MM.1S (cell line): ENCODE results near the gene RECQL5.

ENCODE experiments used
- DNase-seq: peaks from one replicate; pipeline ENCODE4 v3.0.0-alpha.2; 2015
- H2AFZ ChIP-seq: fragments of 300-600 bp; sonication (generic); 2 replicates; pipeline ENCODE4 v1.6.0; 2016; ENCODE audit warnings: antibody characterized with exemption, low read length
- H3F3A ChIP-seq: fragments of 300-600 bp; sonication (generic); 2 replicates; pipeline ENCODE4 v1.6.1; 2016; ENCODE audit warnings: mild to moderate bottlenecking, antibody characterized with exemption, low read length, moderate library complexity, mixed read lengths; ENCODE audit not compliant: insufficient read depth
- H3K27ac ChIP-seq: fragments of 300-600 bp; sonication (generic); 2 replicates; pipeline ENCODE4 v1.5.1; 2016; ENCODE audit warnings: mild to moderate bottlenecking, low read length
- H3K27me3 ChIP-seq: fragments of 300-600 bp; sonication (generic); replicated peaks from 2 replicates; pipeline ENCODE4 v1.6.0; 2016; ENCODE audit warnings: low read length; ENCODE audit not compliant: insufficient read depth
- H3K36me3 ChIP-seq: fragments of 300-600 bp; sonication (generic); replicated peaks from 2 replicates; pipeline ENCODE4 v1.6.1; 2016; ENCODE audit warnings: mild to moderate bottlenecking, low read length, mixed read lengths; ENCODE audit not compliant: insufficient read depth
- H3K4me1 ChIP-seq: fragments of 300-600 bp; sonication (generic); 2 replicates; pipeline ENCODE4 v1.6.1; 2016; ENCODE audit warnings: low read length, mixed read lengths
- H3K4me2 ChIP-seq: fragments of 300-600 bp; sonication (generic); 2 replicates; pipeline ENCODE4 v1.6.0; 2016; ENCODE audit warnings: low read depth, low read length
- H3K4me3 ChIP-seq: fragments of 300-600 bp; sonication (generic); 2 replicates; pipeline ENCODE4 v1.5.1; 2016; ENCODE audit warnings: low read length, mixed read lengths
- H3K79me2 ChIP-seq: fragments of 300-600 bp; sonication (generic); 2 replicates; pipeline ENCODE4 v1.6.1; 2016; ENCODE audit warnings: mixed run types, low read length, mixed read lengths
- H3K9ac ChIP-seq: fragments of 300-600 bp; sonication (generic); 2 replicates; pipeline ENCODE4 v1.6.1; 2016; ENCODE audit warnings: low read length, mixed read lengths
- H3K9me2 ChIP-seq: fragments of 300-600 bp; sonication (generic); replicated peaks from 2 replicates; pipeline ENCODE4 v1.6.1; 2016; ENCODE audit warnings: mild to moderate bottlenecking, low read length, mixed read lengths; ENCODE audit not compliant: insufficient read depth
- H3K9me3 ChIP-seq: fragments of 300-600 bp; sonication (generic); replicated peaks from 2 replicates; pipeline ENCODE4 v1.6.1; 2016; ENCODE audit warnings: mild to moderate bottlenecking, low read length, mixed read lengths; ENCODE audit not compliant: insufficient read depth
- H4K20me1 ChIP-seq: fragments of 300-600 bp; sonication (generic); 2 replicates; pipeline ENCODE4 v1.6.1; 2016; ENCODE audit warnings: mild to moderate bottlenecking, low read length, moderate library complexity, mixed read lengths; ENCODE audit not compliant: insufficient read depth
- EZH2 ChIP-seq: fragments of 300-600 bp; sonication (generic); optimal IDR thresholded peaks from 2 replicates; pipeline ENCODE3; 2017; ENCODE audit warnings: low read depth, mild to moderate bottlenecking, antibody characterized with exemption, low read length, mixed read lengths
- EZH2phosphoT487 ChIP-seq: fragments of 300-600 bp; sonication (generic); IDR thresholded peaks from 2 replicates; pipeline ENCODE4 v1.6.1; 2018; ENCODE audit warnings: antibody characterized with exemption, low read length
- TF ChIP-seq, protein P1 (sequence below): fragments of 300-600 bp; sonication (generic); IDR thresholded peaks from 2 replicates; pipeline ENCODE4 v1.5.1; 2016; ENCODE audit warnings: antibody characterized with exemption, low read length, mixed read lengths

The RECQL5 gene

DNA sequence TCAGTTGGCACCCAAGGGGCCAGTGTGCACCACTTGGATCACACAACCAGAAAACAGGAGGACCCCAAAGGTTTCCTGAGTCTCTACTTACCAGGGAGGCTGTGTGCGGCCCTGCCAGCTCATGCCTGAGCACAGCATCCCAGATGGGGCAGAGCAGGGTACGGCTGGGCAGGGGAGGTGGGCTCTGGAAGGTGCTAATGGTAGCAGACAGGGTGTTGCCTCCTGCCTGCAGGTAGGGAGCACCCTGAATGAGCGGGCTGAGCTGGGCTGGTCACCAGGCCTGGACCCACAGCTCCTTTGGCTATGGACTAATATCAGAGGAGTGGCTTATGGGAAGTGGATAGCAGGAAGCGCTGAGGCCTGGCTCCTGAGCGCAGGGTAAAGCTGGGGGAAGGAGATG lies 14.6 kb downstream of the RECQL5 start:
- Histone ChIP-seq H3K79me2 (no peaks in the 10 kb centered on the region), H3K4me1 (no peaks in the 10 kb centered on the region), H4K20me1 (no peaks in the 10 kb centered on the region), H3K4me2 (no peak overlapping the region), H3K36me3 (no peaks in the 10 kb centered on the region; the same call in 1 of the 2 replicates), H2AFZ (no peak overlapping the region), H3K27ac (no peak overlapping the region), H3K9me3 (no peaks in the 10 kb centered on the region), H3K9me2 (no peaks in the 10 kb centered on the region), H3K4me3 (no peak overlapping the region), H3F3A (no peaks in the 10 kb centered on the region), H3K9ac (no peak overlapping the region), H3K27me3 (no peaks in the 10 kb centered on the region)
- TF ChIP-seq EZH2phosphoT487 (no peak), EZH2 (no peak)
- TF ChIP-seq, protein P1, sequence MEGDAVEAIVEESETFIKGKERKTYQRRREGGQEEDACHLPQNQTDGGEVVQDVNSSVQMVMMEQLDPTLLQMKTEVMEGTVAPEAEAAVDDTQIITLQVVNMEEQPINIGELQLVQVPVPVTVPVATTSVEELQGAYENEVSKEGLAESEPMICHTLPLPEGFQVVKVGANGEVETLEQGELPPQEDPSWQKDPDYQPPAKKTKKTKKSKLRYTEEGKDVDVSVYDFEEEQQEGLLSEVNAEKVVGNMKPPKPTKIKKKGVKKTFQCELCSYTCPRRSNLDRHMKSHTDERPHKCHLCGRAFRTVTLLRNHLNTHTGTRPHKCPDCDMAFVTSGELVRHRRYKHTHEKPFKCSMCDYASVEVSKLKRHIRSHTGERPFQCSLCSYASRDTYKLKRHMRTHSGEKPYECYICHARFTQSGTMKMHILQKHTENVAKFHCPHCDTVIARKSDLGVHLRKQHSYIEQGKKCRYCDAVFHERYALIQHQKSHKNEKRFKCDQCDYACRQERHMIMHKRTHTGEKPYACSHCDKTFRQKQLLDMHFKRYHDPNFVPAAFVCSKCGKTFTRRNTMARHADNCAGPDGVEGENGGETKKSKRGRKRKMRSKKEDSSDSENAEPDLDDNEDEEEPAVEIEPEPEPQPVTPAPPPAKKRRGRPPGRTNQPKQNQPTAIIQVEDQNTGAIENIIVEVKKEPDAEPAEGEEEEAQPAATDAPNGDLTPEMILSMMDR: no peak
- no peak for DNase-seq

DNA sequence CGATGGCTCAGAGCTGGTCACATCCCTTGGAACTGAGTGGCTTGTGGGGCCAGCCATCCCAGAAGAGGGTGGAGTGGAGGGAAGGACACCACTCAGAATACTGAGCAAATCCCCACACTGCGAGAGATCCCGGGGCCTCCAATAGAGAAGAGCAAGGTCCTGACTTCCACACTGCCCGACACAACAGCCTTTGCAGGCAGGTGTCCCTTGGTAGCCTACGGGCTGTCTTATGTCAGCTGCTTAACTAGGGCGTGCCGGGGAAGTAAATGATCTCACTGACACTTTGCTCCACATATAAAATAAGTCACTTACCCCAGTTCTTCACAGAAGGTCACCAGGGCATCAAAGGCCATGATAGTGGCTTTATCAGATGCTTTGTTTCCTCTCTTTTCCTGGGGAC lies 16.1 kb downstream of the RECQL5 start:
- H2AFZ ChIP-seq: no peak overlapping the region
- H3K9ac ChIP-seq: no peak overlapping the region
- no peak overlapping the region for H3K4me3 ChIP-seq
- DNase-seq: no peak
- H3K27me3 ChIP-seq: no peaks in the 10 kb centered on the region
- H3K36me3 ChIP-seq: no peaks in the 10 kb centered on the region; the same call in 1 of the 2 replicates
- H3K4me1 ChIP-seq: peaks cover 9% of the 10 kb centered on the region
- no peaks in the 10 kb centered on the region for H3K9me2 ChIP-seq
- no peak overlapping the region for H3K4me2 ChIP-seq
- H3F3A ChIP-seq: peaks cover 10% of the 10 kb centered on the region; the same call in 1 of the 2 replicates
- no peaks in the 10 kb centered on the region for H3K9me3 ChIP-seq
- no peaks in the 10 kb centered on the region for H3K79me2 ChIP-seq
- TF ChIP-seq EZH2: no peak
- TF ChIP-seq, protein P1: no peak
- TF ChIP-seq EZH2phosphoT487: no peak
- H3K27ac ChIP-seq: no peak overlapping the region
- H4K20me1 ChIP-seq: no peaks in the 10 kb centered on the region

DNA sequence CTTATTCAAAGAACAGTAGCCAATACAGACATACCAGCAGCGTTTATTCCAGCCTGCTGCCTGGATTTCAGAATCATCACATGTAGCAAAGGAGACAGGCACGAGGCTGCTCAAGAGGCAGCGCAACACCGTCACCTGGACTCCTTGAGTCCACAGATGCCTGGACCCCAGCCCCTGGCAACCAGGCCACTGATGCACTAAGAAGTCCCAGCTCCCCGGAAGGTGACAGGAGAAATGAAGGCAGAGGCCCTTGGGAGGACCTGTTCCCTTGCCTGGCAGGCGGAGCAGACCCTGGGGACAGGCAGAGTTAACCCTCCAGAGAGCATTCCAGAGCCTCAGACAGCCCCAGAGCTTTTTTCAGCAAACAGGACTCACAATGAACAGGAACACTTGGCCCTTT lies 17.3 kb downstream of the RECQL5 start:
- Histone ChIP-seq H3K9me3 (no peaks in the 10 kb centered on the region), H3F3A (peaks cover 22% of the 10 kb centered on the region), H3K9me2 (no peaks in the 10 kb centered on the region), H2AFZ (no peak overlapping the region), H3K27me3 (no peaks in the 10 kb centered on the region), H3K79me2 (no peaks in the 10 kb centered on the region), H4K20me1 (no peaks in the 10 kb centered on the region), H3K4me3 (no peak overlapping the region), H3K9ac (no peak overlapping the region), H3K4me1 (peaks cover 19% of the 10 kb centered on the region), H3K4me2 (no peak overlapping the region), H3K27ac (no peak overlapping the region), H3K36me3 (no peaks in the 10 kb centered on the region; the same call in 1 of the 2 replicates)
- no peak for DNase-seq
- TF ChIP-seq EZH2 (no peak), EZH2phosphoT487 (no peak)
- TF ChIP-seq, protein P1: no peak
